Neural crest cell (in vitro differentiated cells): Measurements from ENCODE around the gene SORCS2. TPM values are rescaled to one million over a fixed set of nuclear protein-coding genes. Genes with fewer than 3 reads are reported as not detected.

Experiments used
- DNase-seq: peaks from one replicate; pipeline ENCODE4 v3.0.0; 2021; ENCODE audit warnings: low read depth, mixed read lengths, low spot score
- H3K27ac Mint-ChIP-seq: one replicate; pipeline ENCODE4 v1.8.0; 2021; ENCODE audit warnings: mild to moderate bottlenecking, mixed read lengths; ENCODE audit not compliant: unreplicated experiment
- H3K27me3 Mint-ChIP-seq: 2 replicates; pipeline ENCODE4 v1.8.0; 2021; ENCODE audit warnings: low read depth, mild to moderate bottlenecking, mixed read lengths
- H3K36me3 Mint-ChIP-seq: 2 replicates; pipeline ENCODE4 v1.8.0; 2021; ENCODE audit warnings: low read depth, mild to moderate bottlenecking, mixed read lengths
- H3K4me1 Mint-ChIP-seq: 2 replicates; pipeline ENCODE4 v1.8.0; 2021; ENCODE audit warnings: mixed read lengths
- H3K4me3 Mint-ChIP-seq: one replicate; pipeline ENCODE4 v1.8.0; 2021; ENCODE audit warnings: mild to moderate bottlenecking, mixed read lengths
- H3K9me3 Mint-ChIP-seq: 2 replicates; pipeline ENCODE4 v1.8.0; 2021; ENCODE audit warnings: mixed read lengths
- total RNA-seq: library from RNA; stranded (reverse); gene quantifications from 2 replicates; pipeline ENCODE4 v1.2.1, GENCODE V29; 2021
- TF ChIP-seq, protein P1 (sequence below): fragments of 200-600 bp; sonication (generic); conservative IDR thresholded peaks from 2 replicates; pipeline ENCODE4 v1.5.0; 2021; ENCODE audit warnings: antibody characterized with exemption, mild to moderate bottlenecking

SORCS2 gene
- total RNA-seq, 1 donor from 2014 or later, result 1.1 TPM

DNA sequence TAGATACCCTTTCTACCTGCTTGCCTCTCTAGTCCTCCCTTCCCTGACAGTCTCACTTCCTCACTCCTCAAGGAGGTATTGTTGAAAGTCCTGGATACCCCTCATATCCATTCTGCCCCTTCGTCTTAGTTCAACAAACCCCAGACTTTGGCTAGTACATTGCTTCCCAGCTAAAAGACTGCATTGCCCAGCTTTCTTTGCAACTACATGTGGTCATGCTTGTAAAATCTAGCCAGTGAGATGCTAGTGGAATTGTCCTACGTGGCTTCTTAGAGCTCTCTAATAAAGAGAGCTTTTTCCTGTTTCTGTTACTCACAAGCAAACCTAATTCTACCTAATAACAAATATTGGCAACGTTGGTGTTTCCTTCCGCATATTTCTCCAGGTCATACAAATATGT, 480.3 kb downstream of the SORCS2 start:
- H3K27me3 Mint-ChIP-seq, result no peaks in the 10 kb centered on the region
- peaks cover 23% of the 10 kb centered on the region for H3K4me1 Mint-ChIP-seq
- DNase-seq, result no peak
- TF ChIP-seq, protein P1, sequence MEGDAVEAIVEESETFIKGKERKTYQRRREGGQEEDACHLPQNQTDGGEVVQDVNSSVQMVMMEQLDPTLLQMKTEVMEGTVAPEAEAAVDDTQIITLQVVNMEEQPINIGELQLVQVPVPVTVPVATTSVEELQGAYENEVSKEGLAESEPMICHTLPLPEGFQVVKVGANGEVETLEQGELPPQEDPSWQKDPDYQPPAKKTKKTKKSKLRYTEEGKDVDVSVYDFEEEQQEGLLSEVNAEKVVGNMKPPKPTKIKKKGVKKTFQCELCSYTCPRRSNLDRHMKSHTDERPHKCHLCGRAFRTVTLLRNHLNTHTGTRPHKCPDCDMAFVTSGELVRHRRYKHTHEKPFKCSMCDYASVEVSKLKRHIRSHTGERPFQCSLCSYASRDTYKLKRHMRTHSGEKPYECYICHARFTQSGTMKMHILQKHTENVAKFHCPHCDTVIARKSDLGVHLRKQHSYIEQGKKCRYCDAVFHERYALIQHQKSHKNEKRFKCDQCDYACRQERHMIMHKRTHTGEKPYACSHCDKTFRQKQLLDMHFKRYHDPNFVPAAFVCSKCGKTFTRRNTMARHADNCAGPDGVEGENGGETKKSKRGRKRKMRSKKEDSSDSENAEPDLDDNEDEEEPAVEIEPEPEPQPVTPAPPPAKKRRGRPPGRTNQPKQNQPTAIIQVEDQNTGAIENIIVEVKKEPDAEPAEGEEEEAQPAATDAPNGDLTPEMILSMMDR, result no peak
- no peak overlapping the region for H3K27ac Mint-ChIP-seq
- H3K36me3 Mint-ChIP-seq, result peaks cover 5% of the 10 kb centered on the region
- H3K4me3 Mint-ChIP-seq, result no peak overlapping the region
- H3K9me3 Mint-ChIP-seq, result peaks cover 11% of the 10 kb centered on the region

DNA sequence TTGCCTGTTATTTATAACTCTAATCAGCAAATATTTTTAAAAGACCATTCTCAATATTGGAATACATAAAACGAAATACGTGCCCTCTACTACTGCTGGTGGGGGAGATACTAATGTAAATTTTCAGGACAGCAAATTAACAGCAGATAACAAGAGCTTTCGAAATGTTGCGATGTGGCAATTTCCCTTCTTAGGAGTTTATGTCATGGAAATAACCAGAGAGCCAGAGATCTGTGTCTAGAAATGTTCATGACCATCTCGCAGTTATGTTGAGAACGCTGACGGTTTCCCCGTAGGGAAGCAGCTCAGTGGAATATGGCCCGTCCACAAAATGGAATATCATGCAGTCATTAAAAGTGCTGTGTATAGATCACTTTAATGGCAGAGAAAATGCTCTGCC, 480.8 kb downstream of the SORCS2 start:
- TF ChIP-seq, protein P1, result no peak
- peaks cover 20% of the 10 kb centered on the region for H3K4me1 Mint-ChIP-seq
- H3K4me3 Mint-ChIP-seq, result no peak overlapping the region
- no peak for DNase-seq
- H3K27me3 Mint-ChIP-seq, result no peaks in the 10 kb centered on the region
- H3K36me3 Mint-ChIP-seq, result peaks cover 5% of the 10 kb centered on the region
- H3K27ac Mint-ChIP-seq, result no peak overlapping the region
- peaks cover 11% of the 10 kb centered on the region for H3K9me3 Mint-ChIP-seq

DNA sequence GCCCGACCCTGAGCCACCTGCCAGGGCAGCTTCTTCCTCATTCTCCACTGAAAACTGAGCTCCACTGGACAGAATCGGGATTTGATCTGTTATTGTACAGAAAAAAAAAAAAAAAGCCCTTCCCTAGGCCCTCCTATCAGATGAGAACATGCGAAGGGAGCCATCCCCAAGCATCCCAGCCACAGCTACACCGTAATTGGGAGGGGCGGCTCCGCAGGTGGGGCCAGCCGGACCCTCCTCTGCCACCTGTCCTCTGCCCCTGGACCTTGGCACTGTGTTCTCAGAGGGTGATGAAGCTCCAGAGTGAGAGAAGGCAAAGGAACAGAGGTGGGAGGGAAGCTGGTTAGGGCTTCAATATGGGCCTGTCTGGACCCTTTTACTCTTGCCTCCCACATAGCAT, 482.4 kb downstream of the SORCS2 start:
- no peak for DNase-seq
- peaks cover 11% of the 10 kb centered on the region for H3K9me3 Mint-ChIP-seq
- H3K36me3 Mint-ChIP-seq, result peaks cover 5% of the 10 kb centered on the region
- H3K27ac Mint-ChIP-seq, result no peak overlapping the region
- peaks cover 14% of the 10 kb centered on the region for H3K4me1 Mint-ChIP-seq
- no peak overlapping the region for H3K4me3 Mint-ChIP-seq
- TF ChIP-seq, protein P1, result no peak
- H3K27me3 Mint-ChIP-seq, result no peaks in the 10 kb centered on the region

DNA sequence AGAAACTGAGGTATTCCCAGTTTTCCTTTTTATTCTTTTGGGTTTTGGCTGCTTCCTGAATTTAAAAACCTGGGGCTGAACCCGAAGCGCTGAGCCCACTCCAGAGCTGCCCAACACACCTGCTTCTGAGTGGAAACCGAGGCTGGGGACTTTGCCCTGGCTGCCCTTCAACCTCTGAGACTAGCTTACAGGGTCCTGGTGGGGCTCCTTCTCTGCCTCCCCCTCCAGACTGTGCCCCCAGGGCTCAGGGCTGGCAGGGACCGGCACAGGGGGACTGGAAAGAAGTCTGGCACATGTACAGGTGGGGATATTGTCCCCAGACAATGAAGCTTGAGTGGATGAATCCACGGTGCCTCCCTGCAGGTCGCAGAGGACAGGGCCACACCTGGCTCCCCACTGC, 482.8 kb downstream of the SORCS2 start:
- H3K9me3 Mint-ChIP-seq, result peaks cover 11% of the 10 kb centered on the region
- no peak for DNase-seq
- H3K27ac Mint-ChIP-seq, result no peak overlapping the region
- H3K36me3 Mint-ChIP-seq, result peaks cover 5% of the 10 kb centered on the region
- H3K27me3 Mint-ChIP-seq, result no peaks in the 10 kb centered on the region
- H3K4me3 Mint-ChIP-seq, result no peak overlapping the region
- H3K4me1 Mint-ChIP-seq, result peaks cover 14% of the 10 kb centered on the region
- TF ChIP-seq, protein P1, result no peak

DNA sequence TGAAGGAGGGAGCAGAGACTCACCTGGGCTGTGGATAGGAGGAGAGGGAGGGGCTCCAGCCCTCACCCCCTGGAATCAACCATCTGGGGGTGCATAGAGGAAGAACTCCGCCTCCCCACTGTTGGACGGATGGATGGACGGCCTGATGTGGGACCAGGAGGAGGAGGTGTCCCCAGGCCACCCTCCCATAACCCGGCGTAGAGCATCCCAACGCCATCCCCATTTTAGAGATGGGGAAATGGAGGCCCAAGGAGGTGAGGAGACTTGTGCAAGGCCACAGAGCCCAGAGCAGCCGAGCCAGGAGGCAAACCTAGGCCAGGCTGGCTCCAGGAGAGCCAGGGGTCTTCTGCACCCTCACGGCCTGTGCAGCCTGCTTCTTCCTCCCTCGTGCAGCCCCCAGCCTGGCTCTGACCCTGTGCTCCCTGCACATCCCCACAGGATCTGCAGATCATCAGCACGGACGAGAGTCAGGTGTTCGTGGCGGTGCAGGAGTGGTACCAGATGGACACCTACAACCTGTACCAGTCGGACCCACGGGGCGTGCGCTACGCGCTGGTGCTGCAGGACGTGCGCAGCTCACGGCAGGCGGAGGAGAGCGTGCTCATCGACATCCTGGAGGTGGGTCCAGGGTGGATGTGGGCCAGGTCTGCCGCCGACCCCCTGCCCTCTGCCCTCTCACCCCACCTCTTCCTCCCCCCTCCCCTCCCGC, 483.4 kb downstream of the SORCS2 start:
- H3K9me3 Mint-ChIP-seq, result peaks cover 9% of the 10 kb centered on the region
- H3K4me1 Mint-ChIP-seq, result peaks cover 14% of the 10 kb centered on the region
- peaks cover 5% of the 10 kb centered on the region for H3K36me3 Mint-ChIP-seq
- no peak overlapping the region for H3K27ac Mint-ChIP-seq
- no peak for DNase-seq
- no peaks in the 10 kb centered on the region for H3K27me3 Mint-ChIP-seq
- no peak overlapping the region for H3K4me3 Mint-ChIP-seq
- TF ChIP-seq, protein P1, result no peak
